ENCODE data around the gene ASCL2. TPM values are rescaled to one million over a fixed set of nuclear protein-coding genes. Genes with fewer than 3 reads are reported as not detected.

ASCL2 gene
- total and polyA plus RNA-seq, 10 of the 15 experiments (the other 5 are each of a cell fraction or from before 2014, with no cell fraction given): not detected

- TF ChIP-seq CUX1 (IDR thresholded peaks at IDR 0.05; ENCODE audit: insufficient replicate concordance, low read depth, low read length) (no peak), BRCA1 (IDR thresholded peaks at IDR 0.05; ENCODE audit: low read depth, low read length) (no peak), IKZF1 (conservative IDR thresholded peaks at IDR 0.05) (no peak), CBX3 (IDR thresholded peaks at IDR 0.05; ENCODE audit: borderline replicate concordance, low read depth) (no peak), RELA (IDR thresholded peaks at IDR 0.05; ENCODE audit: borderline replicate concordance, partially characterized antibody) (no peak), RAD21 (IDR thresholded peaks at IDR 0.05; ENCODE audit: insufficient read depth, low read depth, low read length) (no peak)
Measured at GRCh38 chr11:2256951-2257700, 13.3 kb downstream of the ASCL2 start (continued).

- H3K4me2 ChIP-seq (ENCODE audit: control insufficient read depth, insufficient read depth): no peak overlapping the region
- BruUV-seq (replicated peaks): no TSS peak
- ATAC-seq (no peak), DNase-seq (ENCODE audit: low read depth, low spot score) (no peak), FAIRE-seq (no peak)
- WGBS (ENCODE audit: insufficient coverage, insufficient replicate concordance, low lambda C conversion rate, missing lambda C conversion rate): 45% methylated on average over 14 of the region's 14 CpGs
- no peaks in the 10 kb centered on the region for H3K79me2 ChIP-seq (ENCODE audit: control insufficient read depth, insufficient read depth, low read length)
- no peaks in the 10 kb centered on the region for H3K4me1 ChIP-seq (ENCODE audit: control insufficient read depth, insufficient read depth, low read length)
- ChIA-PET POLR2A (no interaction called here), SMC1A (ENCODE audit: uncharacterized antibody, unreplicated experiment) (no interaction called here), RAD21 (ENCODE audit: unreplicated experiment) (no interaction called here), CTCF (no interaction called here)
- no peak overlapping the region for H3K27ac ChIP-seq (ENCODE audit: control insufficient read depth, insufficient read depth)
- no peaks in the 10 kb centered on the region for H4K20me1 ChIP-seq (ENCODE audit: control insufficient read depth, insufficient read depth)
- H3K36me3 ChIP-seq (ENCODE audit: control insufficient read depth in 2 of 2, insufficient read depth in 2 of 2, low read length in 1 of 2): no peaks in the 10 kb centered on the region
- H3K4me3 ChIP-seq: no peak overlapping the region
- in situ Hi-C loops (cut with MboI): no loop called here
- no peaks in the 10 kb centered on the region for H3K9me3 ChIP-seq (replicated peaks; ENCODE audit: control insufficient read depth, insufficient read depth, low read length)
- no peak for TF ChIP-seq MTA3 (IDR thresholded peaks at IDR 0.05; ENCODE audit: borderline replicate concordance, low read length)
- TF ChIP-seq NRF1 (conservative IDR thresholded peaks at IDR 0.05; ENCODE audit: low read depth, low read length): no peak
- no peak for TF ChIP-seq IRF3 (IDR thresholded peaks at IDR 0.05)
- no peak for TF ChIP-seq SUZ12 (IDR thresholded peaks at IDR 0.05; ENCODE audit: unreplicated experiment)
- TF ChIP-seq POU2F2 (IDR thresholded peaks at IDR 0.05; ENCODE audit: borderline replicate concordance, low read depth, low read length): no peak
- TF ChIP-seq ZNF274 (IDR thresholded peaks at IDR 0.05; ENCODE audit: insufficient read depth, insufficient read length): no peak
- no peak overlapping the region for H3K9ac ChIP-seq (ENCODE audit: control insufficient read depth, insufficient read depth, low read length)
- no peaks in the 10 kb centered on the region for H3K27me3 ChIP-seq (replicated peaks in 1 of 2; ENCODE audit: control insufficient read depth in 2 of 2, insufficient read depth in 2 of 2, low read length in 1 of 2)
- no peak overlapping the region for H2AFZ ChIP-seq (ENCODE audit: control insufficient read depth, low read depth, low read length)
- intact Hi-C loops (cut with micrococcal nuclease; ENCODE audit: unreplicated experiment): no loop called here
Measured at GRCh38 chr11:2256293-2256913, 14.0 kb downstream of the ASCL2 start.
